Choroid plexus epithelial cell (primary cell): ENCODE data around the gene CEP131.

Experiments
- DNase-seq: peaks from one replicate; pipeline ENCODE4 v3.0.0-alpha.2; 2010; ENCODE audit warnings: low read depth
- H3K4me3 ChIP-seq: 2 replicates; pipeline ENCODE4 v1.5.1; 2011; ENCODE audit warnings: low read depth, mild to moderate bottlenecking, control low read depth, low read length, moderate library complexity
- CTCF ChIP-seq: conservative IDR thresholded peaks from 2 replicates; pipeline ENCODE4 v1.5.1; 2011; ENCODE audit warnings: low read depth, mild to moderate bottlenecking, control low read depth, inconsistent platforms, low read length, moderate library complexity

Gene CEP131

DNA sequence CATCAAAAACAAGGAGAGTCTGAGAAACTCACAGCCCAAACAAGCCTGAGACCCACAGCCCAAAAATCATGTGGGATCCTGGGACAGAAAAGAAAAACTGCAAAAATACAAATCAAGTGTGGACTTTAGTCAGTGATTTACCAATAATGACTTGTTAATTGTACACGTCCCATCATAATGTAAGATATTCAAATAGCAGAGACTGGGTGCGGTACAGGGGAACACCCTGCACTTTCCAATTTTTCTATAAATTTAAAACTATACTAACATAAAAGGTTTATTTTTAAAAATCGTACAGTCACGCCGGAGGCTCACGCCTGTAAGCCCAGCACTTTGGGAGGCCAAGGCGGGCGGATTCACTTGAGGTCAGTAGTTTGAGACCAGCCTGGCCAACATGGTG, 8.8 kb downstream of the CEP131 start:
- TF ChIP-seq CTCF = no peak
- DNase-seq = no peak
- no peak overlapping the region for H3K4me3 ChIP-seq

DNA sequence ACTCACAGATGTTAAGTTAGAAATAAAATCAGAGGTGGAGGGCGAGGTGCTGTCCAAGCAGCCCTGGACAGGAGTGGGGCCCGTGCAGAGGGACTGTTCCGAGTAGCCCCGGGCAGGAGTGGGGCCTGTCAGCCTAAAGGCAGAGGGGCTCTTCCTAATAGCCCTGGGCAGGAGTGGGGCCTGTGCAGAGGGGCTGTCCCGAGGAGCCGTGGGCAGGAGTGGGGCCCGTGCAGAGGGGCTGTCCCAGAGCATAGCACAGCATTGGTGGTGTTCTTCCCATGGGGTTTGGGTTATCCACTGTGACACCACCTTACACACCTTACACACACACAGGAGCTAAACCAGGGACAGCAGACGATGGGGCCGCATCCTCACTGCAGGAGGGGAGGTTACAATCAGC, 10.4 kb downstream of the CEP131 start:
- H3K4me3 ChIP-seq = no peak overlapping the region
- DNase-seq = no peak
- TF ChIP-seq CTCF = no peak

DNA sequence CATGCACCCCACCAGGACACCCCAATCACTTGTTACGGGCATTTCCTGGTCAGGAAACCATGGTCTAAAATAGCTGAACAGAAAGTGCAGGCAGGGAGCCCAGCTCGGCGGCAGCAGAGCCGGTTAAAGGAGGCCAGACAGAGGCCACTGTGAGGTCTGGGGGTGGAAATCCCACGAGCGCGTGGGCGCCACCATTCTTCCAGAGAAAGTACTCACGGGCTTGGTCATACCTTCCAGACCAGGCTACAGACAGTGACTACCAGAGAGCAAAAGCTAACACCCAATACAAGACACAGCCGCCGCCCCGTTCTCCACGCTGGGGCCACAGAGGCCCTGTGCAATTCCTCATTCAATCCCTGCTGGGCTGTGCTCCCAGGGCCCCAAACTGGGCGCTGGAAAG, 11.9 kb downstream of the CEP131 start:
- peak; percentile 2 for TF ChIP-seq CTCF
- no peak overlapping the region for H3K4me3 ChIP-seq
- DNase-seq = peak; percentile 42

DNA sequence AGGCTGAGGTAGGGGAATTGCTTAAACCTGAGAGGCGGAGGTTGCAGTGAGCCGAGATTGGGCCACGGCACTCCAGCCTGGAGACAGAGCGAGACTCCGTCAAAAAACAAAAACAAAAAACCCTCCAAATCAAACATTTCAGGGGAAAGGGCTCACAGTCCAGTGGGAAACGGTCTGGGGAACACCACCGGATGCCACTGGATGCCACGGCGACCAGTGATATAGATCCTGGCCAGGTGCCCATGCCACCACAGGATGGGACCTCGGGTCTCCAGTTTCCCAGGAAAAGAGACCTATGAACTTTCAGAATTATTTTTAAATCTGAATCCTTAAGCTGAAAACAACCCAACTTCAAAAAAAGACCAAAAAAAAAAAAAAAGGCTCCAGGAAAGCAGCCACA, 12.3 kb downstream of the CEP131 start:
- H3K4me3 ChIP-seq = no peak overlapping the region
- no peak for TF ChIP-seq CTCF
- no peak for DNase-seq

DNA sequence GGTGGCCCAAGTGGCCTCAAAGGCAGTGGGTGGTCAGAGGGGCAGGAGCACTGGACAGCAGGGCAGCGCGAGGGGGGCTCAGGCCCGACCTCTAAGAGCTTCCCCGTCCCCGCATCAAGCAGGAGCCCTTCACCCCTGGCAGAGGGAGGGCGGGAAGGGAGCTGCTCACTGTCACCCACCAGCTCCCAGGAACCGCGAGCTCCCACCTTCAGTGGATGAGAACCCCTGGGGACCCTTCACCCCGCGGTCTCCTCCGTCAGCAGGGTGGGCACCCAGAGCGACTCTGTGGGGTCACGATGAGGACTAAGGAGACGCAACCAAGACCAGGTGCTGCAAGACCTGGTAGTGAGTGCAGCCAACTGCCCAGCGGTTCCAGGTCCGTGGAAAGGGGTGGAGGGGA, 13.6 kb downstream of the CEP131 start:
- H3K4me3 ChIP-seq = no peak overlapping the region
- no peak for TF ChIP-seq CTCF
- no peak for DNase-seq

DNA sequence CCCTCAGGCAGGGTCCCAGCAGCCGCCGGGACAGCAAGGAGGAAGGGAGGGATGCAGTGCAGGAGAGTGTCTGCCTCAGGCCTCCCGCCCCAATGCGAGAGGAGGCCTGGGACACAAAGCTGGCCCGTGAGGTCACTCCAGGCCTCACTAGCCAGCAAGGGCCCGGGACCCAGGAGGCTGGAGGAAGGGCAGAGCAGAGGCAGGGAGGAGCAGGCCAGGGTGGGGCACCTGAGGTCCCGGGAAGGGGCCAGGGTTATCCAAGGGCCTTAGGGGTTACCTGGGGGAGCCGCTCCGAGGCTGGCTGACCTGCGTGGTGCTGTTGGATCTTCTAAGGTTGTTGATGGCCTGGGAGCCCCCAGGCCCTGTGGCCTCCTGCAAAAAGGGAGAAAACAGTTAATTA, 14.1 kb downstream of the CEP131 start:
- TF ChIP-seq CTCF = no peak
- no peak for DNase-seq
- no peak overlapping the region for H3K4me3 ChIP-seq

DNA sequence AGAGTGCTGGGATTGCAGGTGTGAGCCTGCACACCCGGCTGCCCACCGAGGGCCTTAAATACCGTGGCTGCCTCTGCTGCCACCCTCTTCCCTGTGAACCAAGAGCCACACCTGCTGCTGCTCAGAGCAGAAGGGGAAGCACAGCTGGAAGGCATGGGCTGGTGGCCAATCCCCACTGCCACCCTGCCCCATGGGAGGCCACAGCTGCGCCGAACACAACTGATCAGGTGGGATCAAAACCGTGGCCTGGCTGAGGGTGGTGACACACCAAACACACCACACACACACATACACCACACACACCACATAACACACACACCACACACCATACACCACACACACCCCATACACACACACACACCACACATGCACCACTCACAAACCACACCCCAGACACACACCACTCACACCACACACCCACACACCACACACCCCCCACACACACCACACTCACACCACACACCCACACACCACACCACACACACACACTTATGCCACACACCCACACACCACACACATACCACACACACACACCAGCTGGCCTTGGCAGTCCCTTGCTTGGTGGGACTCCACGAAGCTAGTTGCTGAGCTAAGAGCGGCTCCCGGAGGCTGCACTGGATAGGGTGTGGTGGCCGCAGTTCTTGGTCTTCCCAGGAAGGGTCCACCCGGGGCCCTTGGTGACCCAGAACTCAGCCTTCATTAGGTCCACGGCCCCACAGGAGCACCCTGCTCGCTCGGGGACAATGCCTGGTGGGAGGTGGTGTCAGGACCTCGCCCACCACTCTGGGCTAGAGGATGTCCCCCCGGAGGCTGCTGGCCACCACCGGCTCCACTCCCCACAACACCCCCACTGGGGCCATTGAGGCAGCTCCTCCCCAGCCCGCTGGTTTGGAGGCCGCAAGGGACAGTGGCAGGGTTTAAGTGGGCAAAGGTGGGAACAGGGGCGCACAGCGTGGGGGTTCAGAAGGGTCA, 14.9 kb downstream of the CEP131 start:
- no peak for TF ChIP-seq CTCF
- H3K4me3 ChIP-seq = no peak overlapping the region
- no peak for DNase-seq
